GM19023 (cell line): ENCODE results near the gene FDXR.
"Not testable (repeated sequence)": the region's sequence is repeated elsewhere in the genome, so short reads cannot be mapped to it uniquely, and the experiment has no call there.

Source experiments
- ATAC-seq: cut with Tn5 transposase; IDR thresholded peaks from one replicate; pipeline ENCODE4 v1.9.1; 2021; ENCODE audit warnings: mild to moderate bottlenecking, moderate library complexity; ENCODE audit not compliant: unreplicated experiment

FDXR gene

DNA sequence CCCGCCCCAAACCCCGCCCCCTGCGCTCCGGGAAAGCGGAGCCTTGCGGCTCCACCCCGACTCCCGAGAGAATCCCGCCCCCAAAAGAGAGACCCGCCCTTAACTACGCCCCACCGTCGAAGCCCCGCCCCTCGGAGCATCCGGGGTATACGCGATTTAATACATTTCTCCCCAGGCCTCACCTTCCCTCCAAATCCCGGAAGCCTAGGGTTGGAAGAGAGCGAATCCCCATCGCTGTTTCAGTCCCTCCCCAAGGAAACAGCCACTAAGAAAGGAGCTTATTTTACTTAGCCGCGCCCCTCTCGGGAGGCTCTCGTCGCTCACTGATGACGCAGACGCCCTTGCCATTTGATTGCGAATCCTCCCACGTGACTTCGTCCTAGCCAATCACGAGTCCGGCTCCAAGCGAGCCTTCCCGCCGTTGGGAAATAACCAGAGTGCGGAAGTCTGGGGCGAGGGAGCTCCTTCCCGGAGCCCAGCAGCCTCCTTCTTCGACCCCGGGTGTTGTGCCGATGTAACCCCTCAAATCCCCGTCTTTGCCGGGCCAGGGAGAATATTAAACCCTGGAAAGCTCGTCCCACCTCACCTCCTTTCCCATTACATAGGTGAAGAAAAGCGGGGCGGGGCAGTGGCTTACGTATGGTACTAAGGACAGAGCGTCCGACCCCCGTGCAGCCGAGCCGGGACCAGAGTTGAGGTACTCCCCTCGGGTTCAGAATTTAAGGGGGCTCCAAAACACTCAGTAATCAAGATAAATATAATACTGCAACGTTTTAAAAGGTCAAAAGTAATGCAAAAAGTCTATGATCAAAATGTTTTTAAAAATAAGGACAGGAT lies 461 bp upstream of the FDXR start:
- ATAC-seq: peak; percentile 90

DNA sequence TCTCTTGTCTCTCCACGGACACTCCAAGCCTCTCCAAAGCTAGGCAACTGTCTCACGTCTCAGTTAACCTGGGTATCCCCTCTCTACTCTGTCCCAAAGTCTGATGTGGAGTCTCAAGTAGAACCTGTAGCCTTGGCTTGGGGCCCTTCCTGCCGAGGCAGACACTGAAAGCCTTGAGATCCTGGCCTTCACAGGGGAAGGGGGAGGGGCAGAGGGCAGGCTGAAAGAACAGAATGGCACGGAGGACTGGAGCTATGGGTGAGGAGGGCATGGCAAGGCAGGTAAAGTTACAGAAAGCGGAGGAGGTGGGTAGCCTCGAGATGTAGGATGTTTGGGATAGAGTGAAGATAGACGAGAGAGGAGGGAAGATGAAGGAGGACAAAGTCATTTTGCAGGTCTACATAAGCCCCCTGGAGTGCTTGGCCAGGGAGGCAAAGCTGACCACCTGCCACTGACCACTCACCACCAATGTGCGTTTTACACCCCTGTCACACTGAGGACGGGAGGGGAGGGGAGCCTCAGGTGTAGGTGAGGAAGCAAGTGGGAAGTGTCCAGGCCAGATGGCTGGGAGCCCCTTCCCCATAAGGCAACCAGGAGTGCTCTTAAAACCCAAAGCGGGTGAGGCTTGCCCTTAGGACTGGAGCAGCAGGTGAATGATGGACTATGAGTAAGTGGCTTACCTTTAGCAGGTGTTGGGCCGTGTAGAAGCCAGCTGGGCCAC lies 1.3 kb downstream of the FDXR start:
- no peak for ATAC-seq

DNA sequence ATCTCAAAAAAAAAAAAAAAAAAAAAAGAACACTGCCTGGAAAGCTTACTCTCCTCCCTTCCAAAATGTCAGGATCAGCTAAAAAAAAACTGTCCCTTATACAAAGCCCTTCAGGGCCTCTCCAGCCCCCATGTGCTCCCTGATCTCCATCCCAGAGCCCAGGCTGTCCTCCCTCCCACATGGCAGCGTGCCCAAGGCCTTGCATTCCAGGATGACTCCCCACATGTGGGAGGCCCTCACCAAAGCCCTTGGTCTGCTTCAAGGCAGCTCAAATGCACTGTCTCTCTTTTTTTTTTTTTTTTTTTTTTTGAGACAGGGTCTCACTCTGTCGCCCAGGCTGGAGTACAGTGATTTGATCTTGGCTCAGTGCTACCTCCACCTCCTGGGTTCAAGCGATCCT lies 2.3 kb downstream of the FDXR start:
- ATAC-seq: no peak

DNA sequence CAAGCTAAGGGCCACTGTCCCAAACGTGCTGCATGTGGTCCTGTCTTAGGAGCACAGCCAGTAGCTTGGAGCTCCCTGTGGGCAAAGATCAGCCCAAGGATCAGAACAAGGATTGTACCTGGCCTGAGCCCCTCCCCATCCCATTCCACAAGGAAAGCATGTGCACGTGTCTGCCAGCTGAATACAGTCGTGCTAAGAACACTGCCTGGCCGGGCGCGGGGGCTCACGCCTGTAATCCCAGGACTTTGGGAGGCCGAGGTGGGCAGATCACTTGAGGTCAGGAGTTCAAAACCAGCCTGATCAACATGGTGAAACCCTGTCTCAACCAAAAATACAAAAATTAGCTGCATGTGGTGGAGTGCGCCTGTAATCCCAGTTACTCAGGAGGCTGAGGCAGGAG lies 2.8 kb downstream of the FDXR start:
- not testable (repeated sequence) for ATAC-seq

DNA sequence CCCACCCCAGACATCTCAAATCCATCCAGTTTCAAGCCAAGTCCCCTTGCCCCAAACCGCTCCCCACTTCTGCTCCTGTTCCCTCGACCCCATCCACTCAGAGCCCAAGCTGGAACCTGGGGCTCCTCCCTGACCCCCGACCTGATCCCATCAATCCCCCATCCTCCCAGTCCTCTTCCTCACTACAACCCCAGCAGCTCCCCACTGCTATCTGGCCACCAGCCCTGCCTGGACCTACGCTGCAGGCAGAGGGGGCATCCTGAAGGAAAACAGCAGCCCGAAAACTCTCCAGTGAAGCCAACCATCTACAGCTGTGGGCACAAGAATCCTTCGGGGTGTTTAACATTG lies 3.9 kb downstream of the FDXR start:
- no peak for ATAC-seq

DNA sequence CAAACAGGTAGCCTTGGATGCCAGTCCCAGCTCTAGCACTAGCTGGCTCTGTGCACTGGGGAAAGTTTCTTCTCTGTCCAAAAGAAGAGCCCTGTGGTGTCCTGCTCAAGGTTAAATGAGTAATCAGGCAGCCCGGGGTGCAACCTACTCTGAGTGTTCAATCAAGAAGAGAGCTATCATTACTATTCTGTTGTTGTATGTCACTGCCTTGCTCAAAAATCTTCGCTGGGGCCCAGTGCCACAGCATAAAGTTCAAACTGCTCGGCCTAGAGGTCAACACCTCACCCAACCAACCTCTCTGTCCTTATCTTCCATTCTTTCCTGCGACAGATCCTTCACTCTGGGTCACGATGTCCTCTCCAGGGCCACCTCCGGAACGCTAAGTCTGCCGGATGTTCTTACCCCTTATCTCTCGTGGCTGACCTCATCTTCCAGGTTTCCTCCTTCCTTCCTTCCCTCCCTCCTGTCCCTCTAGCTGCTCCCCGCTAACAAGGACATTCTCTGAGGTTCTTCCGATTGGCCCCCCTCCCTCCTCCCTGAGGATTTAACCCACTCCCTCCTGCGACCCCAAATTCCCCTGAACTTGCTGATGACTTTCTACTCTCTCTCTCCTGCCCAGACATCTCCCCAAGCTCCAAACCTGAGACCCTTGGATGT lies 4.4 kb downstream of the FDXR start:
- no peak for ATAC-seq

DNA sequence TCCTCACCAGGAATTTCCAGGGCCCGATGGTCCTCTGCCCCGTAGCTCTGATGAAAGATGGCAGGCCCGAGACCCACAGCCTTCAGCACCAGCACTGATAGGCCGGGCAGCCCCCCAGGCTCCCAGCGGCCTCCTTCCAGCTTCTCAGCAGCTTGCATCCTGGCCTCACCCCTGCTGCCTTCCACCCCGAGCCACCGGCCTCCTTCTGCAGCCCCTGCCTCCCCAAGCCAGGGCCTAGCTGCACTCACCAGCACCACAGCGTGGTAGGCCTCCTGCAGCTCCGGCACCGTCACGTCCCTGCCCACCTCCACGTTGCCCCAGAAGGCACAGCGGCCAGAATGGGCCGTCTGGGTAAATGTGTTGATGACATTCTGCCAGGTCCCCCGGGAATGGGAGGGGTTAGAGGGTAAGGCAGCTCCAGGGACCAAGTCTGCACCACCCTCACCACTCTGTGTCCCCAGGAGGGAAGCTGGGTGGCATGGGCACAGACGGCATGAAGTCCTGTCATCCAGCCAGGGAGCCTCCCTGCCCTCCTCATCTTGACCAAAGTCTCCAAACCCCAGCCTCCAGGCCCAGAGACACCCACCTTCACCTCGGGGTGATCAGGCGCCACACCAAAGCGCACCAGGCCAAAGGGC lies 6.5 kb downstream of the FDXR start:
- ATAC-seq: no peak

DNA sequence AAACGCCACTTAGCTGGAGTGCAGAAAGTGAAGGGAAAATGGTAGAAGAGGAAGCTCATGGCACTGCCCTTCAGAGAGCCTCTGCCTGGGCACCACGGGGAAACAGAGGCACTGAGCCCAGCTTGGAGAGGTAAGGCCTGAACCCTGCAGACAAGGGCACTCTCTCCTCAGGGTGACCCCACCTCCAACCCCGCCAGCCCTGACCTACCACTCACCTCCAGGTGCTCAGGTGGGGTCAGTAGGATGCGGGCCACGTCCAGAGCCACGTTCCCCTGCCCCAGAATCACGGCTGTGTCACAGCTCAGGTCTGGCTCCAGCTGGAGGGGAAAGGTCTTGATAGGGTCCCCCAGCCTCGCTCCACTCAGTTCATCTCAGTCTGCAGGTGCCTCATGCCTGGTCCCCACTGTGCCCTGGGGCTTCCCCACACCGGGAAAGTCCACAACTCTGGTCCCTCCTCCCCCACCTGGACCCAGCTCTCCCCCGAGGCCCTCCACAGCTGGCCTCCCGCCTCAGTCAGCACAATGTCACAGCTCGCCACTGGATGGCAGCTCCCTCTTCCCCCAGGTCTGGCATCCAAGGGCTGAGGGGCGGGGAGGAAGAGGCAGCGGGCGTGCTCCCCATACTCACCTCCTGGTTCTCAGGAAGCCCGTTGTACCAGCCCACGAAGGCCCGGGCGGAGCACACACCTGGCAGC lies 7.1 kb downstream of the FDXR start:
- ATAC-seq: no peak

DNA sequence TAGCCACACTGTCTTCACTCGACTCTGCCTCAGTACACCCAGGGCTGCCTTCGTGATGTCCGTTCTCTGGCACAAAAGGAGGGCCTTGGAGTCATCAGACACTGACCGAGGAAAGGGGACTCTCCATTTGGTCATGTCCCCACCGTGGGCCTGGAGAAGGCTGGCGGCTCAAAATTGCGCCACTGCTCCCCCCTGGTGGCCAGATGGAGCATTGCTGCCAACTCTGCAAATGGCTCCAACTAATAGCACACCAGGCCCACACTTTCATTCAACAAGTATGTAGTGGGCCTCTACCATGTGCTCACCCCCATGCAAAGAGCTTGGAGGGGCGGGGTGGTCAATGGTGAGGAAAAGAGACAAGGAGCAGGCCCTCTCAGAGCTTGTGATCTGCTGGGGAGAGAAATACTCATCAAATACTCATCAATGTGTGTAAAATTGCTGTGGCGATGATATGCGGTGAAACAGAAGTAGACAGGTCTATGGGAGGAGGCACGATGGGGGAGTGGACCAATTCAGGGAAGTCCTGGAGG lies 7.9 kb downstream of the FDXR start:
- ATAC-seq: no peak

DNA sequence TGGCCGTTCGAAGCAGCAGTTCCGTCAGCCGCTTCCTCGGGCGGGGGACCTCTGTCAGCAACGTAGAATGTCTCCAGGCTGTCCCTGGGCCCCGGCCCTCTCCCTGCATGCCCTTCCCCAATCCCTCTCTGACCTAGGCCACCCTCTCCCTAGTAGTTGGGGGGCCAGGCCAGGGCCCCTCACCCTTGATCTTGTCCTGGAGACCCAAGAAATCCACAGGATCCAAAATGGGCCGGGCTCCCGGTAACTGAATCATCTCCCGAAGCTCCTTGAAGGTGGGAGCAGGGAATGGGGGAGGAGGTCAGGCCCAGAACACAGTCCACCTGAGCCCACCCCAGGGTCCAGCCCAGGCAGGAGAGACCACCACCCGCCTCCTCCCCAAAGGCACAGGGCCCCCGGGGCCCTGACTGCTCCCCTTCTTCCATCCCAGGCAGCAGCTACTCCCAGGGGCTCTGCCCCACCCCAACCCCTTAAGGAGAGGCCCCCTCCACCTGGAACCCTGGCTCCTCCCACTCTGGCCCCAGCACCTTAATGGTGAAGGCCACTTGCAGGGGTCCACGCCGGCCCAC lies 8.4 kb downstream of the FDXR start:
- ATAC-seq: no peak

DNA sequence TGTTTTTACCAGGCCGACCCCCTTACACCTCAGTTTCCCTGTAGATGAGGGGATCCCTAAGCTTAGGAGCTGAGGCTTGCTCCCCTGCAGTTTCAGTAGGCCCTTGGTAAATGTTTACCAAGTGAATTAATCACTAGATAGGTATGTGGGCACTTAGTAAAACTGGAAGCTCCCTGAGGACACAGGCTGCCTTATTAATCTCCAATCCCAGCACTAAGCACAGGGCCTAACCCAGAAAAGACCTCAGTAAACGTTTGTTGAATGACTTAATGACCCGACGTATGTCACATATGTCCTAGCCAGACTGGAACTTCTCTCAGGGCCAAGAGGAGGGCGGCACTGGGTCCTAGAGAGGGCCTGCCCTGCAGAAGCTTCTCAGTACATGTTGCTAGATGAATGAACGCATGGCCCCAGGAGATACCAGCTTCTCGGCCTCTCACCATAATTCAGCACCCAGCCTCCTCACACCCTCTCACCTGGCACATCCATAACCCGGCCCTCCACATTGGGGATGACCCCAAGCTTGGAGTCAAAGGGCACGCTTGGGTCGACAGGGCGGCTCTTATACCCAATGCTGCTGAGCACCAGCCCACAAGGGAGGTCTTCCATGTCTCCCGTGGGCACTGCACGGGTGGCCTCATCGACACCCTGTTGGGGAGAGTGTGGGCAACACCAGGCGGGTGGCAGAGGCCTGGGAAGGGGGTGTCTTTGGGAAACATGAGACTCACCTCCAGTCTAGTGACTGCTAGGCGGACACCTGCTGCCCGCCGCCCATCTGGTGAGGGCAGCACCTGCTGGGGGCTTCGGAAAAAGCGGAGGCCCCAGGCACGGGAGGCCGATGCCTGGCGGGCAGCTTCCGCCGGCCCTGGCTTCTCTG lies 9.1 kb downstream of the FDXR start:
- no peak for ATAC-seq

DNA sequence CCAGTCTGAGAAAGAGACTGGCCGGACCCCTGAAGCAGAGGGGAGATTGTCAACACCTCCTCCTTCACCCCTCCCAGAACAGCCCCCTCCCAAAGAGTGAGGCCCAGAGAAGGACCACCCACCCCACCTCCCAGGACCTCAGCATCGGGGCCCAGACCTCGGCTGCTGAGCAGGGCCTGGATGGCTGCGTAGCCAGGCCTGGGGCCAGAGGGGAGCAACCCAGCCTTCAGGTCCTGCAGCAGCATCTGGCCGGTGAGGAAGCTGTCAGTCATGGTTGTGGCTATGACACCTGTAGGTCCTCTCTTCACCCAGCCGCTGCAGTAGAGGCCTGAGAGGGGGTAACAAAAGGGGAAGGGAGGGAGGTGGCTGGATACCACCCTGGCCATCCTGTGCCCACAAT lies 9.9 kb downstream of the FDXR start:
- no peak for ATAC-seq

DNA sequence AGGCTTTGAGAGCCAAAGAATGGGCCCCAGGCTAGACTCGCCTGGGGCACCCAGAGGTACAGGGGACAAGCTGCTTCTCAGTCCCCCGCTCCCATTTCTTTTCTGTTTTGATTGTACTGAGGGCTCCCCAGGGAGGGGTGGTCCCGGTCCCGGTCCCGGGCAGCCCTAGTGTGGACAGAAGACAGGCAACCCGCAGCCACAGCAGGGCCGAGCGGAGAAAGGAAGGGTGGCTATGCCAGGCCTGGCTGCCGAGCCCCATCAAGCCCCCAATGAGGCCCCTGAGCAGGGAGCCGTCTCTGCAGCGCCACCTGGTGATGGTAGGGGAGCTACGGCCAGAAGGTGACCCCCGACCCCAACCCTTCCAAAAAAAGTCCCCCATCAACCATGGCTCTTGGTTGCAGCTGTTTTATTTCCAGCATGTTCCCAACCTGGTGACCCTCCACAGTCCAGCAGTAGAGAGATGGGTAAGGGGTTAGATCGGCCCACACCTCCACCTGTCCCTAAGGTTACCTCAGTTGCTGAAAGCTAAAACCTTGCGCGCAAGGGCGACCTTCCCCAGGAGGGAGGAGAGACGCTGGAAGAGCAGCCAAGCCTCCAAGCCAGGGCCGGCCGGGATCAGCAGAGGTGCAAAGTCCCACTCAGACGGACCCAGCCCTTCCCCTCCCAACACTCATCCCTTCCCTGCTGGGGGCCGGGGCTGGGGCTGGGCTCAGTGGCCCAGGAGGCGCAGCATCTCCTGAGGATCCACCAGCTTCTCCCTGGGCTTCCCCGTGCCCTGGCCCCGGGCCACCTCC lies 10.5 kb downstream of the FDXR start:
- no peak for ATAC-seq

DNA sequence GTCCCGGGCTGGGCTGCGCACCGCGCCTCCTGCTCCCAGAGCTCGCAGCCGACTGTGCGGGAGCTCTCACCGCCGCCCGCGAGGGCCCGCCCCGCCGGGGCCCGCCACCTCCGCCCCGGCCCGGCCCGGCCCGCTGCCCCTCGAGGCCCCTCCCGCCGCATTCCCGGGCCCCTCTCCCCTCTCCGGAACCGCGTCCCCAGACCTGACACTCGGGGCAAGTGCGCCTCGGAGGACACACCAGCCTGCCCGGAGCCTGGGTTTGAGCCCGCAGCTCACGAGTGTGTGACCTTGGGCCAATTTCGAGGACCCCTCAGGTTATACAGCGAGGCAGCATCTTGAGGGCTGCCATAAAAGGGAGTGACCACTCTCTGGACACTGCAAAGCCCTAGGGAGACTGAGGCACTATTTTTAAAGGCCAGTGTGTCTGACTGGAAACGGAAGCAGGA lies 11.1 kb downstream of the FDXR start:
- no peak for ATAC-seq

DNA sequence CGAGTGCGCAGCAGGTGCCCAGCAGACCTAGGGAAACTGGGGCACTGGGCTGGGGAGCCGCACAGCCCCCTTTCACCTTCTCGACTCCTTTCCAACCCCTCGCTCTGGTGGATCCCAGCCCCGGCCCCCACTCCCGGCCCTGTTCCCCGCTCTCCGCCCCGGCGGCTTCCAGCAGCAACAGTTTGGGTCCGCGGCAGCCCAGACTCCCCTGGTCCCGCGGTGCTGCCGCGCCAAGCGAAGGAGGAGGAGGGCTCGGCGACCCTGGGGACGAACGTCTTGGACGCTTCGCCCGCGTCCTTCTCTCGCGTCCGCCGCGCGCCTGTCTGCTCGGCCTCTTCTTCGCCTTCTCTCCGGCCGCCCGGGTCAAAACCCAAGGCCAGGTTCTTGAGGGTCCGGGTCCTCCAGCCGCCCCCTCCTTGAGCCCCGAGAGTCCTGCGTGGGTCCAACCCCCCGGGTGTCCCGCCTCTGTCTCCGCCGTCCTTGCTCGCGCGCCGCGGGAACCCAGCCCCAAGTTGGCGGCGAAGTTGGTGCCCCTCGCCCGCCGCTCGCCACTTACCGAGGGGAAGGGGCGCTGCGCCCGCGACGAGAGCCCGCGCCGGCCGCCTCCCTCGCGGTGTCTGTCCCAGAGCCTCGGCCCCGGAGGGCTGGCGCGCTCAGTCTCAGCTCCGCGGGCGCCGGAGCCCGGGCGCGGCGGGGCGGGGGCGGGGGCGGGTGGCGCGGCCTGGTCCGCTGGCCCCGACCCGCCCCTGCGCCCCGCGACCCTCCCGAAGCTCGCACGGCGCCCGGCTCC lies 11.7 kb downstream of the FDXR start:
- no peak for ATAC-seq

DNA sequence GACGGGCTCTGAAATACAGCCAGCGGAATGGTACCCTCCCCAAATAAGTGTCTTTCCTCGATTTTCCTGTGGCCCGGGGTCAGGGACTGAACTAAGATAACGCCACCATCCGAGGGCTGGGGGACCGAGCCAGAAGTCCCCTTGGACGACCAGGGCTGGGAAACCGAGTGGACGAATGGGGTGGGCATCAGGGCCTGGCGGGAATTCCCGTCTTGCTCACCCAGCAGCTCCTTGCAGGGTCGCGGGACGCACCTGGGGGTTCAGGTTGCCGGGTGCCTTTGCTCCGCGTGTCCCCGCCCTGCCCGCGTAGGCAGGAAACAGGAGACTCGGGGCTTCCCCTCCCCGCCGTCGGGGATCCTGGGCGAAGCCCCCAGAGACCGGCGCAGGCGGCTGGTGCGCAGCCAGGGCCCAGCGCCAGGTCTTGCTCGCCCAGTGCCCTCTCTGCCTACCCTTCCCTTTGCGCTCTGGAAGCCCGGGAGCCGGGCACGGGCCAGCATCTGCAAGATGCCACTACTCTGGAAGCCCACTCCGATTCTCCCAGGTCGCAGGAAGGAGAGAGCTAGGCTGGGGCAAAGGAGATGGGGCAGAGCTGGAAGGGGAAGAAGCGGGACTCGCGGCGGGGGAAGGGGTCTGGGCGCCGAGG lies 12.4 kb downstream of the FDXR start:
- ATAC-seq: no peak
